GM23248 (cell line): ENCODE results near the gene SCN3A.

ENCODE experiments used
- EZH2 ChIP-seq: fragments of 200-600 bp; sonication (generic); IDR thresholded peaks from 2 replicates; pipeline ENCODE4 v1.6.1; 2018; ENCODE audit warnings: antibody characterized with exemption, mild to moderate bottlenecking; ENCODE audit not compliant: insufficient read depth, poor library complexity, severe bottlenecking
- EZH2phosphoT487 ChIP-seq: fragments of 200-600 bp; sonication (generic); IDR thresholded peaks from 2 replicates; pipeline ENCODE4 v1.6.1; 2018; ENCODE audit warnings: antibody characterized with exemption, moderate library complexity, mild to moderate bottlenecking, low read depth; ENCODE audit not compliant: insufficient read depth

GRCh38 chr2:165164201-165164600, 39.6 kb downstream of the SCN3A start:
- TF ChIP-seq EZH2phosphoT487 (no peak), EZH2 (no peak)
